Naive B cell (primary cell): ENCODE results near the gene LARP4B. TPM values are rescaled to one million over a fixed set of nuclear protein-coding genes. Genes with fewer than 3 reads are reported as not detected.

Experiments used
- polyA plus RNA-seq, 6 donors: library from polyadenylated mRNA; unstranded; fragments of 300-500 nt; fragmentation: Illumina TruSeq; gene quantifications; one replicate each; pipeline ENCODE4 v1.2.3, GENCODE V29; 2021; ENCODE audit warnings: low read depth in 6 of 6

The LARP4B gene
- polyA plus RNA-seq, 6 donors from 2014 or later, result 19.3 to 42.8 (median 33.1) TPM

Other genes starting within 250 kb of the LARP4B start
- gene DIP2C, start 242.0 kb downstream of the LARP4B start, polyA plus RNA-seq, result 1 to 10 TPM in 1 of 6 donors, under 1 TPM in 4, not detected in 1; 0.36 to 1.7 (median 0.78) TPM
- 10 to 100 TPM; 17.6 to 24.7 (median 22.0) TPM for gene GTPBP4, start 56.7 kb upstream of the LARP4B start, polyA plus RNA-seq
- not detected for gene IDI2, start 94.2 kb upstream of the LARP4B start, polyA plus RNA-seq
- 10 to 100 TPM; 71.1 to 82.0 (median 74.5) TPM for gene IDI1, start 117.4 kb upstream of the LARP4B start, polyA plus RNA-seq
- gene WDR37, start 124.7 kb upstream of the LARP4B start, polyA plus RNA-seq, result 10 to 100 TPM in 5 of 6 donors, 1 to 10 TPM in 1; 7.9 to 14.9 (median 11.5) TPM